GM21526 (cell line): ENCODE results near the gene FCER1G.

Experiments used
- ATAC-seq: cut with Tn5 transposase; IDR thresholded peaks from one replicate; pipeline ENCODE4 v1.9.1; 2021; ENCODE audit warnings: moderate library complexity; ENCODE audit not compliant: unreplicated experiment, low FRiP score

FCER1G gene

GRCh38 chr1:161260376-161261260 is 45.5 kb downstream of the FCER1G start:
- no peak for ATAC-seq

GRCh38 chr1:161261261-161262235 is 46.5 kb downstream of the FCER1G start:
- ATAC-seq = no peak

- ATAC-seq = no peak
Observed at GRCh38 chr1:161265305-161265704, 50.2 kb downstream of the FCER1G start.

GRCh38 chr1:161266202-161266601 is 51.1 kb downstream of the FCER1G start:
- ATAC-seq = no peak

GRCh38 chr1:161266836-161267235 is 51.7 kb downstream of the FCER1G start:
- no peak for ATAC-seq

GRCh38 chr1:161267321-161267720 is 52.2 kb downstream of the FCER1G start:
- no peak for ATAC-seq
